Middle frontal gyrus (tissue), 1 donor: ENCODE measurements around the gene OR5D14.

ENCODE experiments used
- DNase-seq: peaks from one replicate; pipeline ENCODE4 v3.0.0-alpha.2; 2015; ENCODE audit warnings: low spot score; ENCODE audit errors: extremely low spot score

OR5D14 gene

DNA sequence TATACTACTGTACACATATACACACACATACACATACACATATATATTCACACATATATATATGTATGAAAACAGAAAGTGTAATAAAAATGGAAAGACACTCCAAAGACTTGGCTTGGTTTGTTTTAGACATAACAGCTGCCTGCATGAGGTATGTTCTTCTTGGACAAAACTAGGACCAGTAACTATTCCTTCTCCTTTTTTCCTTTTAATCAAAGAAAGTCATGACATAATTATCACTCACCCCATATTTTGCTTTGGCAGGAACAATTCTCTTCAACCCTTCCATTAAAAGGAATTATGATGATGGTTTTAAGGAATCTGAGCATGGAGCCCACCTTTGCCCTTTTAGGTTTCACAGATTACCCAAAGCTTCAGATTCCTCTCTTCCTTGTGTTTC lies at the start of gene OR5D14:
TSS of gene OR5D14 (plus strand) at position 301 of the 400 bp plus-strand sequence. CDS start at position 301, 0 bp downstream.
- no peak for DNase-seq

DNA sequence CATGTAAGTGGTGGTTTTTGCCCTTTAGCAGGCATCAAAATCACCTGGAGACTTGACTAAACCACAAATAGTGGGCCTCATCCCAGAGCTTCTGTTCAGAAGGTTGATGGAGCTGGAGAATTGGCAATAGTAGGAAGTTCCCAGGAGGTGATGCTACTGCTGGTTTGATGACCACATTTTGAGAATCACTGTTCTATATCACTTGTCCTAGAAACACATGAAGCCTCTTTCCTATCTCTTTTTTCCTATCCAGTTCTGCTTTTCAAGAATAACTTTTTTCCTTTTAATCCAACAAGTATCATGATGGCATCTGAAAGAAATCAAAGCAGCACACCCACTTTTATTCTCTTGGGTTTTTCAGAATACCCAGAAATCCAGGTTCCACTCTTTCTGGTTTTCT lies 22.2 kb upstream of the OR5D14 start, which contains the start of gene OR5D13:
TSS of gene OR5D13 (plus strand) at position 301 of the 400 bp plus-strand sequence. CDS start at position 301, 0 bp downstream.
- no peak for DNase-seq

GRCh38 chr11:55791606-55792005 lies 3.8 kb upstream of the OR5D14 start:
- DNase-seq = no peak

- no peak for DNase-seq
Observed at GRCh38 chr11:55793321-55793720, 2.0 kb upstream of the OR5D14 start.

DNA sequence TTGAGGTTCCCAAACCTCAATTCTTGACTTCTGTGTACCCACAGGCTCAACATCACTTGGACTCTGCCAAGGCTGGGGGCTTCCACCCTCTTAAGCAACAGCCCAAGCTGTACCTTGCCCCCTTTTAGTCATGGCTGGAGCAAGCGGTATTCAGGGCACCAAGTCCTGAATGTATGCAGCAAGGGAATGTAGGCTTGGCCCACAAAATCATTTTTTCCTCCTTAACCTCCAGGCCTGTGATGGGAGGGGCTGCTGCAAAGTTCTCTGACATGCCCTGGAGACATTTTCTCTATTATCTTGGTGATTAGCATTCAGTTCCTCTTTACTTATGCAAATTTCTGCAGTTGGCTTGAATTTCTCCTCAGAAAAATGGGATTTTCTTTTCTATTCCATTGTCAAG lies 10.9 kb downstream of the OR5D14 start:
- no peak for DNase-seq

DNA sequence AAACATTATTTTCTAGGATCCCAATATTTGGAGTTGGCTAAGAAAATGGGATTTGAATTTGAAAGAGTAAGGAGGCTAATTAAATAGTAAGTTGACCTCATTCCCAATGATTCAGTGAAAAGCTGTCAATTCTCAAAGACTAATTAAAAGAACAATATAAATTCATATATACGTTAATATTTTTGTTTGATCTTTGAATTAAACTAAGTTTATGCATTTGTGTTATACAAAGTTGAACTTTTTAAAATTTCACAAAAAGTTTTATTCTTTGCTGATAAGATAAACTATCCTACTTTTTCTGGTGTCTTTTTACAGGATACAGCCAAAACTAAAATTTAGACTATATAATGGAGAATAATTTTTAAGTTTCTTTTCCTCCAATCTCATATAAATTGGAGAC lies 15.7 kb downstream of the OR5D14 start, which contains the start of gene OR5L1:
TSS of gene OR5L1 (plus strand) at position 301 of the 400 bp plus-strand sequence. CDS start 100 bp downstream, outside the sequence.
- no peak for DNase-seq

DNA sequence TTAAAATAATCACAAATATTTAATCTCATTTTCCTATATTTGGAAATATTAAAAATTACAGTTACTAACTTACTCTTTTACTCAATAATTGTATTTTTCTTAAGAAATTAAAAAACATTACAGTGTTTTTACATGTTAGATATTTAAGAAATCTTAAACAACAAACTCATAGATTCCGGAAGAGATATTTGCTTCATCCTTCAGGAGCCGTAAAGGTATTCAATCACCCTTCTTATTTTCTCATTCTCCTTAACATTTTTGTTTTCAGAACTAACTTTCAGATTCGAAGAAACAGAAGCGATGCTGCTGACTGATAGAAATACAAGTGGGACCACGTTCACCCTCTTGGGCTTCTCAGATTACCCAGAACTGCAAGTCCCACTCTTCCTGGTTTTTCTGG lies 24.0 kb downstream of the OR5D14 start, which contains the start of gene OR5D18:
TSS of gene OR5D18 (plus strand) at position 301 of the 400 bp plus-strand sequence. CDS start at position 301, 0 bp downstream.
- no peak for DNase-seq

DNA sequence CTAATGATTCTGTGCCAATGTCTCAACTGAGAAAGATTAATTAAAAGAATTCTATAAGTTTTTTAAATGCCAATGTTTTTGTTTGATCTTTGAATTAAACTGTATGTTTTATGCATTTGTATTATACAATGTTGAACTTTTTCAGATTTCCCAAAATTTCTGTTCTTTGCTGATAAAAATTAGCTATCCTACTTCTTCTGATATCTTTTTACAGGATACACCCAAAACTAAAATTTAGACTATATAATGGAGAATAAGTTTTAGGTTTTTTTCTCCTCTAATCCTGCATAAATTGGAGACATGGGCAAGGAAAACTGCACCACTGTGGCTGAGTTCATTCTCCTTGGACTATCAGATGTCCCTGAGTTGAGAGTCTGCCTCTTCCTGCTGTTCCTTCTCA lies 31.6 kb downstream of the OR5D14 start, which contains the start of gene OR5L2:
TSS of gene OR5L2 (plus strand) at position 301 of the 400 bp plus-strand sequence. CDS start at position 301, 0 bp downstream.
- no peak for DNase-seq

DNA sequence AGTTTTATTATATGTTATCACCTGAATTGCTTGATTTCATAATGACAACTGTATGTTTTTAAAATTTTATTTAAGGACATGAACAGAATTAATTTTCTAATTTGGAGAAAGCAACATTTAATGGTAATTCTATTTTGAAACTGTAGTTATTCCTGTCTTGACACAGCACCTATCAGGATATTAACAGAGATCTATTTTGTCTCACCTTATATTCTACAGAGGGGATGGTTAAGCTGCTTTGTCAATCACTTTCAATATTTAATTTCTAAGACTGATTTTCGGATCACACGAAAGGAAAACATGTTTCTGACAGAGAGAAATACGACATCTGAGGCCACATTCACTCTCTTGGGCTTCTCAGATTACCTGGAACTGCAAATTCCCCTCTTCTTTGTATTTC lies 43.1 kb downstream of the OR5D14 start, which contains the start of gene OR5D16:
TSS of gene OR5D16 (plus strand) at position 301 of the 400 bp plus-strand sequence. CDS start at position 301, 0 bp downstream.
- DNase-seq = no peak
